ENCODE measurements around the gene FGF16.

DNA sequence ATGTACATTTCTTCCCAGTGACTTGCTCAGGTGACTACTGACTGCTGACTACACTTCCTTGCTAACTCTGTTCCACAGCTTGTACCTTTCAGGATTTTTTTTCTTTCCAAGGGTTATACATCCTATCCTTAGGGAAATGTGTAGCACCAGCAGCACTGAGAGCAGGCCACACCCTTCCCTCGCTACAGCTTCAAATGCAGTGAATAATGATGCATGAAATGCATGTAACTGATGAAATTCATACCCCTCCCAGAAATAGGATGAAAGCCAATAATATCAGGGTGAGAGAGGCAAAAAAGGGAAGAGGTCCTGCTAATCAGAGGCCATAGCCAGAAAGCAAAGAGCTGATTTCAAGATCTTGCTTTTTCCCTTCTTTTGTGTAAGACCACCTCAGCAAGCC lies 6.2 kb upstream of the FGF16 start:
- TF ChIP-seq EZH2phosphoT487 (IDR thresholded peaks at IDR 0.05; ENCODE audit: insufficient read depth, low read depth) (no peak), EZH2 (IDR thresholded peaks at IDR 0.05; ENCODE audit: insufficient read depth, poor library complexity, severe bottlenecking) (no peak)
